MM.1S (cell line): ENCODE data around the gene USO1.

Experiments
- DNase-seq: peaks from one replicate; pipeline ENCODE4 v3.0.0-alpha.2; 2015
- H2AFZ ChIP-seq: fragments of 300-600 bp; sonication (generic); 2 replicates; pipeline ENCODE4 v1.6.0; 2016; ENCODE audit warnings: antibody characterized with exemption, low read length
- H3F3A ChIP-seq: fragments of 300-600 bp; sonication (generic); 2 replicates; pipeline ENCODE4 v1.6.1; 2016; ENCODE audit warnings: mild to moderate bottlenecking, antibody characterized with exemption, low read length, moderate library complexity, mixed read lengths; ENCODE audit not compliant: insufficient read depth
- H3K27ac ChIP-seq: fragments of 300-600 bp; sonication (generic); 2 replicates; pipeline ENCODE4 v1.5.1; 2016; ENCODE audit warnings: mild to moderate bottlenecking, low read length
- H3K27me3 ChIP-seq: fragments of 300-600 bp; sonication (generic); replicated peaks from 2 replicates; pipeline ENCODE4 v1.6.0; 2016; ENCODE audit warnings: low read length; ENCODE audit not compliant: insufficient read depth
- H3K36me3 ChIP-seq: fragments of 300-600 bp; sonication (generic); replicated peaks from 2 replicates; pipeline ENCODE4 v1.6.1; 2016; ENCODE audit warnings: mild to moderate bottlenecking, low read length, mixed read lengths; ENCODE audit not compliant: insufficient read depth
- H3K4me1 ChIP-seq: fragments of 300-600 bp; sonication (generic); 2 replicates; pipeline ENCODE4 v1.6.1; 2016; ENCODE audit warnings: low read length, mixed read lengths
- H3K4me2 ChIP-seq: fragments of 300-600 bp; sonication (generic); 2 replicates; pipeline ENCODE4 v1.6.0; 2016; ENCODE audit warnings: low read depth, low read length
- H3K4me3 ChIP-seq: fragments of 300-600 bp; sonication (generic); 2 replicates; pipeline ENCODE4 v1.5.1; 2016; ENCODE audit warnings: low read length, mixed read lengths
- H3K79me2 ChIP-seq: fragments of 300-600 bp; sonication (generic); 2 replicates; pipeline ENCODE4 v1.6.1; 2016; ENCODE audit warnings: mixed run types, low read length, mixed read lengths
- H3K9ac ChIP-seq: fragments of 300-600 bp; sonication (generic); 2 replicates; pipeline ENCODE4 v1.6.1; 2016; ENCODE audit warnings: low read length, mixed read lengths
- H3K9me2 ChIP-seq: fragments of 300-600 bp; sonication (generic); replicated peaks from 2 replicates; pipeline ENCODE4 v1.6.1; 2016; ENCODE audit warnings: mild to moderate bottlenecking, low read length, mixed read lengths; ENCODE audit not compliant: insufficient read depth
- H3K9me3 ChIP-seq: fragments of 300-600 bp; sonication (generic); replicated peaks from 2 replicates; pipeline ENCODE4 v1.6.1; 2016; ENCODE audit warnings: mild to moderate bottlenecking, low read length, mixed read lengths; ENCODE audit not compliant: insufficient read depth
- H4K20me1 ChIP-seq: fragments of 300-600 bp; sonication (generic); 2 replicates; pipeline ENCODE4 v1.6.1; 2016; ENCODE audit warnings: mild to moderate bottlenecking, low read length, moderate library complexity, mixed read lengths; ENCODE audit not compliant: insufficient read depth
- CTCF ChIP-seq: fragments of 300-600 bp; sonication (generic); IDR thresholded peaks from 2 replicates; pipeline ENCODE4 v1.5.1; 2016; ENCODE audit warnings: antibody characterized with exemption, low read length, mixed read lengths
- EZH2 ChIP-seq: fragments of 300-600 bp; sonication (generic); optimal IDR thresholded peaks from 2 replicates; pipeline ENCODE3; 2017; ENCODE audit warnings: low read depth, mild to moderate bottlenecking, antibody characterized with exemption, low read length, mixed read lengths
- EZH2phosphoT487 ChIP-seq: fragments of 300-600 bp; sonication (generic); IDR thresholded peaks from 2 replicates; pipeline ENCODE4 v1.6.1; 2018; ENCODE audit warnings: antibody characterized with exemption, low read length

Gene USO1

GRCh38 chr4:75786526-75786925, 62.1 kb downstream of the USO1 start:
- H3K79me2 ChIP-seq = no peaks in the 10 kb centered on the region
- no peak for TF ChIP-seq CTCF
- TF ChIP-seq EZH2phosphoT487 = no peak
- TF ChIP-seq EZH2 = no peak
- no peak overlapping the region for H3K4me3 ChIP-seq
- H3K9ac ChIP-seq = no peak overlapping the region
- H2AFZ ChIP-seq = no peak overlapping the region
- no peak overlapping the region for H3K27ac ChIP-seq
- H3K27me3 ChIP-seq = no peaks in the 10 kb centered on the region
- no peaks in the 10 kb centered on the region for H4K20me1 ChIP-seq
- no peaks in the 10 kb centered on the region for H3K9me2 ChIP-seq
- DNase-seq = no peak
- no peaks in the 10 kb centered on the region for H3F3A ChIP-seq
- H3K4me1 ChIP-seq = no peaks in the 10 kb centered on the region
- no peak overlapping the region for H3K4me2 ChIP-seq
- no peaks in the 10 kb centered on the region for H3K9me3 ChIP-seq
- peaks cover 2% of the 10 kb centered on the region; the same call in 1 of the 2 replicates for H3K36me3 ChIP-seq

- DNase-seq = no peak
- TF ChIP-seq CTCF = no peak
- TF ChIP-seq EZH2phosphoT487 = no peak
- no peak for TF ChIP-seq EZH2
- Histone ChIP-seq H3F3A (no peaks in the 10 kb centered on the region), H2AFZ (no peak overlapping the region), H3K4me1 (no peaks in the 10 kb centered on the region), H4K20me1 (no peaks in the 10 kb centered on the region), H3K36me3 (peaks cover 2% of the 10 kb centered on the region; the same call in 1 of the 2 replicates), H3K27me3 (no peaks in the 10 kb centered on the region), H3K9me3 (no peaks in the 10 kb centered on the region), H3K9me2 (no peaks in the 10 kb centered on the region), H3K79me2 (no peaks in the 10 kb centered on the region), H3K9ac (no peak overlapping the region), H3K4me3 (no peak overlapping the region), H3K27ac (no peak overlapping the region), H3K4me2 (no peak overlapping the region)
Observed at GRCh38 chr4:75786938-75787337, 62.6 kb downstream of the USO1 start.

GRCh38 chr4:75790024-75790423, 65.6 kb downstream of the USO1 start:
- no peak overlapping the region for H3K9ac ChIP-seq
- H4K20me1 ChIP-seq = no peaks in the 10 kb centered on the region
- H3K27ac ChIP-seq = no peak overlapping the region
- H3K4me2 ChIP-seq = no peak overlapping the region
- H3K27me3 ChIP-seq = no peaks in the 10 kb centered on the region
- no peak for TF ChIP-seq EZH2
- TF ChIP-seq EZH2phosphoT487 = no peak
- TF ChIP-seq CTCF = no peak
- H3K9me3 ChIP-seq = no peaks in the 10 kb centered on the region
- H3K4me3 ChIP-seq = no peak overlapping the region
- H2AFZ ChIP-seq = no peak overlapping the region
- H3K9me2 ChIP-seq = no peaks in the 10 kb centered on the region
- DNase-seq = no peak
- H3K4me1 ChIP-seq = no peaks in the 10 kb centered on the region
- H3K36me3 ChIP-seq = peaks cover 2% of the 10 kb centered on the region; the same call in 1 of the 2 replicates
- no peaks in the 10 kb centered on the region for H3K79me2 ChIP-seq
- no peaks in the 10 kb centered on the region for H3F3A ChIP-seq
